Parathyroid adenoma (tissue), 2 donors: Measurements from ENCODE around the gene ANKDD1A.

Experiments
- H2AFZ ChIP-seq: fragments of 300-600 bp; sonication (generic); one replicate; pipeline ENCODE4 v1.7.0; 2017; ENCODE audit warnings: antibody characterized with exemption, mild to moderate bottlenecking
- H3K27ac ChIP-seq: fragments of 300-600 bp; sonication (generic); one replicate; pipeline ENCODE4 v1.7.0; 2017
- H3K27me3 ChIP-seq: fragments of 300-600 bp; sonication (generic); one replicate; pipeline ENCODE4 v1.7.0; 2017; ENCODE audit warnings: low read length; ENCODE audit not compliant: control insufficient read depth, insufficient read depth
- H3K36me3 ChIP-seq: fragments of 300-600 bp; sonication (generic); one replicate; pipeline ENCODE4 v1.7.0; 2017; ENCODE audit warnings: low read length; ENCODE audit not compliant: control insufficient read depth, insufficient read depth
- H3K4me1 ChIP-seq: fragments of 300-600 bp; sonication (generic); one replicate; pipeline ENCODE4 v1.7.0; 2017; ENCODE audit warnings: control low read depth
- H3K4me2 ChIP-seq: fragments of 300-600 bp; sonication (generic); one replicate; pipeline ENCODE4 v1.7.0; 2017; ENCODE audit warnings: low read length
- H3K4me3 ChIP-seq: fragments of 300-600 bp; sonication (generic); one replicate; pipeline ENCODE4 v1.7.0; 2017; ENCODE audit warnings: low read depth, low read length
- H3K79me2 ChIP-seq: fragments of 300-600 bp; sonication (generic); one replicate; pipeline ENCODE4 v1.7.0; 2017; ENCODE audit warnings: control low read depth
- H3K9ac ChIP-seq: fragments of 300-600 bp; sonication (generic); one replicate; pipeline ENCODE4 v1.7.0; 2017; ENCODE audit warnings: mild to moderate bottlenecking
- H3K9me3 ChIP-seq: fragments of 300-600 bp; sonication (generic); one replicate; pipeline ENCODE4 v1.7.0; 2017; ENCODE audit warnings: low read length; ENCODE audit not compliant: control insufficient read depth
- CTCF ChIP-seq: fragments of 300-600 bp; sonication (generic); IDR thresholded peaks from one replicate; pipeline ENCODE4 v1.7.0; 2017; ENCODE audit warnings: antibody characterized with exemption, mild to moderate bottlenecking
- donor health status: primary hyperparathyroidism.

The ANKDD1A gene

GRCh38 chr15:64923546-64923945, 11.8 kb downstream of the ANKDD1A start:
- no peak overlapping the region for H3K27ac ChIP-seq

DNA sequence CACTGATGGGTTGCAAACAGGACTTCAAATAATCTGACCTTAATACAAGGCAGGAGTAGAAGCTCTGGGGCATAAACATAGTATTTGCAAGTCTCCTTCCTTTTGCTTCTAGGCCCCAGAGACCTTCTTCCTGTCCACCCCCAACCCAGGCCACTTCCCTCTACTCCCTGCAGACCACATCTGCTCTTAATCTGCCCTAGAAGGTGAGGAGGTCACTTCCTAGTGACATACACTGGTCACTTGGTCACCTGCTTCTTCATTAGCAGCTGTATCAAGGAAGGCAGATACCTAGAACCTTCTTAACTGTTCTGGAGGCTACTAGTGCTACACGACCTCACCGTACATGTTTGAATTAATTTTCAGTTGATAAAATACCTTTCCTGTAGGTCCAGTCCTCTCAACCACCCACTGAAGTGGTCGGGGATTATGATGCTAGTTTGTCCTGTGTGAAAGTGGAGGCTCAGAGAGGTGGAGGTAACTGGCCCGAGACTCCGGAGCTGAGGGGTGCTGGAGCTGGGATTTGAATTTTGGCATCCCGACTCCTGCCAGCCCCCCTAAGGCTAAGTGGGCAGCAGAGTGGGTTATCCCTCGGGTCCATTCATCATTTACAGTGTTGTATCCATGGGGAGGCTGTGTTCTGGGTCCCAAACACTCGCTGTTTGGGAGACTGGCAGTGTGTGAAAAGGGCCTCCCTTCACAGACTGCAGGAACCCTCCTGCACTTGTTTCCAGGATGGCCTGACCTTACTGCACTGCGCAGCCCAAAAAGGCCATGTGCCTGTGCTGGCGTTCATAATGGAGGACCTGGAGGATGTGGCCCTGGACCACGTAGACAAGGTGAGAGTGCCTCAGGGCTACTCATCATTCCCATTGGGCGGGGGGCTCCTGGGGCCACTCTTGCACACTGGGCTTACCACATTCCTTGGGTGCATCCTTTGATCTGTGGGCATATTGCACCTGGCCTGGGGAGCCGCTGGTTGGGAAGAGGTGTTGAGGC, 13.9 kb downstream of the ANKDD1A start:
- no peak overlapping the region for H3K9ac ChIP-seq
- no peak overlapping the region for H3K27ac ChIP-seq
- no peak overlapping the region for H3K4me3 ChIP-seq
- H3K9me3 ChIP-seq: no peaks in the 10 kb centered on the region
- no peak overlapping the region for H3K4me2 ChIP-seq
- peaks cover 9% of the 10 kb centered on the region for H3K4me1 ChIP-seq
- no peak for TF ChIP-seq CTCF
- no peaks in the 10 kb centered on the region for H3K79me2 ChIP-seq
- no peaks in the 10 kb centered on the region for H3K36me3 ChIP-seq
- no peaks in the 10 kb centered on the region for H3K27me3 ChIP-seq
- H2AFZ ChIP-seq: no peak overlapping the region

More at GRCh38 chr15:64923546-64923945, 11.8 kb downstream of the ANKDD1A start:
- Histone ChIP-seq H3K4me1 (peaks cover 4% of the 10 kb centered on the region), H3K9ac (no peak overlapping the region), H3K4me3 (no peak overlapping the region), H3K9me3 (no peaks in the 10 kb centered on the region), H3K36me3 (no peaks in the 10 kb centered on the region), H2AFZ (no peak overlapping the region), H3K79me2 (no peaks in the 10 kb centered on the region), H3K4me2 (no peak overlapping the region), H3K27me3 (no peaks in the 10 kb centered on the region)
- no peak for TF ChIP-seq CTCF

- no peaks in the 10 kb centered on the region for H3K9me3 ChIP-seq
- no peak overlapping the region for H2AFZ ChIP-seq
- no peaks in the 10 kb centered on the region for H3K36me3 ChIP-seq
- no peak overlapping the region for H3K4me2 ChIP-seq
- TF ChIP-seq CTCF: no peak
- no peaks in the 10 kb centered on the region for H3K79me2 ChIP-seq
- H3K9ac ChIP-seq: no peak overlapping the region
- H3K4me1 ChIP-seq: peaks cover 9% of the 10 kb centered on the region
- no peaks in the 10 kb centered on the region for H3K27me3 ChIP-seq
- no peak overlapping the region for H3K4me3 ChIP-seq
- H3K27ac ChIP-seq: no peak overlapping the region
These were observed 15.0 kb downstream of the ANKDD1A start for GRCh38 chr15:64926661-64927060.

- TF ChIP-seq CTCF: no peak
- Histone ChIP-seq H3K27me3 (no peaks in the 10 kb centered on the region), H3K4me1 (peaks cover 9% of the 10 kb centered on the region), H3K9ac (no peak overlapping the region), H3K79me2 (no peaks in the 10 kb centered on the region), H2AFZ (no peak overlapping the region), H3K27ac (peak overlapping the region; percentile 67), H3K36me3 (no peaks in the 10 kb centered on the region), H3K9me3 (no peaks in the 10 kb centered on the region), H3K4me2 (peak overlapping the region; percentile 31), H3K4me3 (no peak overlapping the region)
These were observed 17.0 kb downstream of the ANKDD1A start for GRCh38 chr15:64928626-64929220.
